Measurements from ENCODE around the gene CAPZB. TPM values are rescaled to one million over a fixed set of nuclear protein-coding genes. Genes with fewer than 3 reads are reported as not detected.

Gene CAPZB
- total RNA-seq, 1 experiment from 2014 or later: 348 TPM

DNA sequence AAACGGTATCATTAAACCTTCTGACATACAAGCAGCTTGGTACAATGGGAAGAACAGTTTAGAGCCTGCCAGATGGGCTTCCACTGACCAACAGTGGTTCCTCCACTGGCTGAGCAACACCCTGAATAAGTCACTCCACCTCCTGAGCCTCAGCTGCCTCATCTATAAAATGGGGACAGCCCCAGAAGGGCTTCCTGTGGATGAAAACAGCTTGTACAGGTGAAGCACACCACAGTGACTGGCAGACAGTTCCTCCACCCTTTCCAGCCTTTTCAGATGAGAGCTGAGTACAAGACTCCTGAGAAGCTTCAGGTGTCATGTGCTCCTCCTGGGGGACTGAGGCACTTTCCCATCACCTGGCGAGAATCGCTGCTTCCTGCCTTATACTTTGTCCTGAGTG is 2.1 kb downstream of the CAPZB start:
- Histone ChIP-seq H2BK5ac (ENCODE audit: insufficient read length, low read length) (no peak overlapping the region), H4K20me1 (ENCODE audit: control insufficient read depth, insufficient read depth, insufficient read length) (no peaks in the 10 kb centered on the region), H3T11ph (ENCODE audit: low read length) (no peak overlapping the region), H2BK20ac (ENCODE audit: low read depth, low read length, poor library complexity, severe bottlenecking) (no peak overlapping the region), H4K5ac (ENCODE audit: insufficient read length, low read depth, low read length) (no peak overlapping the region), H3K79me2 (ENCODE audit: insufficient read depth, low read length) (peaks cover 59% of the 10 kb centered on the region), H2BK120ac (ENCODE audit: low read depth, low read length, poor library complexity, severe bottlenecking) (no peak overlapping the region), H3K4ac (ENCODE audit: low read depth, low read length) (no peak overlapping the region), H3K23me2 (ENCODE audit: insufficient read length, low read depth, low read length, poor library complexity, severe bottlenecking) (peaks cover 8% of the 10 kb centered on the region), H3K9me3 (ENCODE audit: control insufficient read depth, low read depth, low read length) (no peaks in the 10 kb centered on the region), H4K8ac (replicated peaks; ENCODE audit: insufficient read length, low read depth, low read length) (no peak overlapping the region), H2AFZ (ENCODE audit: low read length) (no peak overlapping the region), H2BK12ac (ENCODE audit: insufficient read length, low read depth, low read length) (no peak overlapping the region), H2BK15ac (ENCODE audit: low read depth, low read length) (no peak overlapping the region), H4K91ac (ENCODE audit: insufficient read length, low read depth, low read length) (no peak overlapping the region), H3K56ac (ENCODE audit: insufficient read length, low read depth, low read length) (no peak overlapping the region), H3K27ac (ENCODE audit: insufficient read length, low read depth, low read length) (no peak overlapping the region), H3K27me3 (ENCODE audit: insufficient read depth, low read length) (no peaks in the 10 kb centered on the region), H3K23ac (ENCODE audit: insufficient read length, low read depth, low read length) (no peak overlapping the region), H3K4me1 (ENCODE audit: insufficient read depth, low read length) (peaks cover 42% of the 10 kb centered on the region), H3K79me1 (ENCODE audit: insufficient read depth, low read depth, low read length, poor library complexity, severe bottlenecking) (peaks cover 12% of the 10 kb centered on the region), H3K9ac (ENCODE audit: extremely low read depth, insufficient read length, low read length) (no peak overlapping the region), H3K14ac (ENCODE audit: insufficient read depth, low read length) (no peak overlapping the region), H3K4me2 (ENCODE audit: insufficient read depth, insufficient read length, low read length) (peak overlapping the region; percentile 41), H3K18ac (ENCODE audit: insufficient read length, low read depth, low read length) (no peak overlapping the region), H2AK5ac (ENCODE audit: insufficient read length, low read length) (no peak overlapping the region)
- no CpG with 5 or more reads among the region's 3 CpGs for WGBS (ENCODE audit: extremely low coverage, insufficient read length, low lambda C conversion rate)
- Mint-ChIP-seq H3K27me3 (ENCODE audit: low read depth) (no peaks in the 10 kb centered on the region), H3K27ac (peak overlapping the region in 1 of 3 experiments; percentile 82; a peak in 2 of 7 replicates), H3K4me3 (peak overlapping the region; percentile 95), H3K4me1 (peaks cover 61 to 70% of the 10 kb centered on the region in 2 experiments), H3K36me3 (ENCODE audit: insufficient read depth in 1 of 3, low read depth in 3 of 3) (peaks cover 13 to 24% (median 23%) of the 10 kb centered on the region in 3 experiments), H3K9me3 (no peaks in the 10 kb centered on the region)
- no peak for DNase-seq
- TF ChIP-seq, protein P1, sequence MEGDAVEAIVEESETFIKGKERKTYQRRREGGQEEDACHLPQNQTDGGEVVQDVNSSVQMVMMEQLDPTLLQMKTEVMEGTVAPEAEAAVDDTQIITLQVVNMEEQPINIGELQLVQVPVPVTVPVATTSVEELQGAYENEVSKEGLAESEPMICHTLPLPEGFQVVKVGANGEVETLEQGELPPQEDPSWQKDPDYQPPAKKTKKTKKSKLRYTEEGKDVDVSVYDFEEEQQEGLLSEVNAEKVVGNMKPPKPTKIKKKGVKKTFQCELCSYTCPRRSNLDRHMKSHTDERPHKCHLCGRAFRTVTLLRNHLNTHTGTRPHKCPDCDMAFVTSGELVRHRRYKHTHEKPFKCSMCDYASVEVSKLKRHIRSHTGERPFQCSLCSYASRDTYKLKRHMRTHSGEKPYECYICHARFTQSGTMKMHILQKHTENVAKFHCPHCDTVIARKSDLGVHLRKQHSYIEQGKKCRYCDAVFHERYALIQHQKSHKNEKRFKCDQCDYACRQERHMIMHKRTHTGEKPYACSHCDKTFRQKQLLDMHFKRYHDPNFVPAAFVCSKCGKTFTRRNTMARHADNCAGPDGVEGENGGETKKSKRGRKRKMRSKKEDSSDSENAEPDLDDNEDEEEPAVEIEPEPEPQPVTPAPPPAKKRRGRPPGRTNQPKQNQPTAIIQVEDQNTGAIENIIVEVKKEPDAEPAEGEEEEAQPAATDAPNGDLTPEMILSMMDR (conservative IDR thresholded peaks at IDR 0.05): no peak

Data from H9 (cell line).